ENCODE data around the gene POU3F1. TPM values are rescaled to one million over a fixed set of nuclear protein-coding genes. Genes with fewer than 3 reads are reported as not detected.
A peak's percentile ranks its signal among the peaks of the same experiment; 100 is the strongest.

POU3F1 gene
- total and polyA plus RNA-seq, 2 donors (not counting 1 experiment from before 2014, with no cell fraction given), result 0.63 to 3.8 TPM

DNA sequence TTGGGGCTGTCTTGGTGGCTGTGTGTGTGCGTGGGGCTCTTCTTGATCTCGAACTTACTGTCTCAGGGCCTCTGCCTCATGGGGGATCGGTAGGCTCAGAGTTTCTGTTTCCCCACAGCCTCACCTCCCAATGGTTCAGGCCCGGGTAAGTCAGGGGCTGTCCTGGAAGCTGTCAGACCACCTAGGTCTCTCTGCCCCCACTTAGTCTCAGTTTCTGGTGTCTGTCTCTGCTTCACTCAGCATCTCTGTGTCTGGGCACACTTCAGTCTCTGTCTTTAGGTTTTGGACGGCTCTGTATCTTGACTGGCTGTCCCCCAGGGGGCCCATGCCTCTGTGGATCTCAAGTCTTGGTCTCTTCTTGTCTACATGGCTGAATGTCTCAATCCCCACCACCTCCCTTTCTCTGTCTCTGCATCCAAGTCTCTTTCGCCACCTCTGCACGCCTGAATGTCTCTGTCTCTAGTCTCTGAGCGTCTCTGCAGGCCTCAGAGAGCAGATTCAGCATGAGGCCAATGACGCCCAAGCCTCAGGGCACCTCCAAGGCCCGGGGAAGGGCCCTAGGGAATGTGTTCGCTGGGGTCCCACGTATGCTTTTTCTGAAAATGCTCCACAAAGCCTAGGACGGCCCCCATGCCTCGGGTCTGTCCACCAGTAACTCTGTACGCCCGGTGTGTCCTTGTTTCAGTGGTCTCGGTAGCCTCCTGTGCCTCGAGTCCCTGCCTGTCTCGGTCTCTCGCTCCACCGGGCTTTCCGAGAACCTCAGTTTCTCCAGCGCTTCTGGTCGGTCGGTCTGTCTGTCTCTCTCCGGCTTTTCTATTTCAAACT, 42.1 kb downstream of the POU3F1 start:
- Histone ChIP-seq H3K79me2 (ENCODE audit: control insufficient read depth, insufficient read depth, low read length) (no peaks in the 10 kb centered on the region), H3K4me2 (replicated peaks; ENCODE audit: low read depth, low read length, poor library complexity, severe bottlenecking) (peak overlapping the region; percentile 87), H3K36me3 (replicated peaks in 1 of 2; ENCODE audit: control extremely low read depth in 1 of 2, control insufficient read depth in 1 of 2, extremely low read depth in 1 of 2, insufficient read depth in 2 of 2, low read length in 1 of 2) (no peaks in the 10 kb centered on the region), H4K20me1 (ENCODE audit: control insufficient read depth, insufficient read depth, low read length, poor library complexity, severe bottlenecking) (no peaks in the 10 kb centered on the region), H3K27me3 (replicated peaks in 1 of 4; ENCODE audit: control extremely low read depth in 1 of 4, control insufficient read depth in 3 of 4, insufficient read depth in 4 of 4, low read length in 3 of 4) (peaks cover 0 to 13% (median 6%) of the 10 kb centered on the region in 4 experiments), H3K9me3 (ENCODE audit: control extremely low read depth in 1 of 3, control insufficient read depth in 2 of 3, insufficient read depth in 1 of 3, low read length in 2 of 3) (no peaks in the 10 kb centered on the region), H3K27ac (ENCODE audit: low read length in 2 of 2) (no peak overlapping the region), H3K9ac (ENCODE audit: low read length) (peak overlapping the region; percentile 63), H3K4me3 (ENCODE audit: control extremely low read depth in 1 of 5, extremely low read depth in 1 of 5, insufficient read depth in 1 of 5, low read depth in 2 of 5, low read length in 4 of 5) (peak overlapping the region; percentile 36 to 73 (median 45)), H2AFZ (ENCODE audit: insufficient read depth, low read depth, low read length, poor library complexity, severe bottlenecking) (peak overlapping the region; percentile 75), H3K4me1 (ENCODE audit: control insufficient read depth in 2 of 2, insufficient read depth in 2 of 2, low read length in 2 of 2) (peaks cover 11 to 18% of the 10 kb centered on the region in 2 donors)
- ChIA-PET CTCF (interaction anchor here (0.7 to 1.0 kb wide), 2 partner anchors 10 to 144 kb away, joined by 3 to 4 read pairs; no protein-coding TSS in a partner anchor), POLR2A (interaction anchor here (1.5 kb wide), 1 partner anchor 15 kb away, joined by 3 read pairs; the partner anchor contains the start of gene SF3A3)
- TF ChIP-seq EZH2 (IDR thresholded peaks at IDR 0.05; ENCODE audit: borderline replicate concordance, insufficient read depth, low read depth, low read length, poor library complexity, severe bottlenecking) (no peak), CTCF (IDR thresholded peaks at IDR 0.05) (no peak)
- H3K4me1 Mint-ChIP-seq, result peaks cover 8% of the 10 kb centered on the region
- H3K27ac Mint-ChIP-seq, result no peak overlapping the region
- 7% methylated on average over 18 of the region's 26 CpGs for WGBS (ENCODE audit: insufficient coverage)
- ATAC-seq (ENCODE audit: low read depth) (no peak), DNase-seq (peak; percentile 45)
- H3K9me3 Mint-ChIP-seq (ENCODE audit: insufficient read depth), result no peaks in the 10 kb centered on the region
- intact Hi-C loops (cut with micrococcal nuclease), result no loop called here
- H3K27me3 Mint-ChIP-seq, result peaks cover 11% of the 10 kb centered on the region
- peak overlapping the region; percentile 74 for H3K4me3 Mint-ChIP-seq

Data from B cell (primary cell).